NT2/D1 (cell line): ENCODE measurements around the gene EPB41.

ENCODE experiments used
- YY1 ChIP-seq: IDR thresholded peaks from 2 replicates; pipeline ENCODE4 v1.6.1; 2011; ENCODE audit not compliant: insufficient read length, insufficient read depth
- ZNF274 ChIP-seq: IDR thresholded peaks from 2 replicates; pipeline ENCODE4 v1.6.1; 2011; ENCODE audit warnings: mild to moderate bottlenecking, low read depth, low read length

- TF ChIP-seq YY1 (no peak), ZNF274 (no peak)
Observed at GRCh38 chr1:28905921-28906666, 8.3 kb upstream of the EPB41 start.
